H1 (cell line): ENCODE results near the gene FAM174A.

Experiments used
- ATF3 ChIP-seq: IDR thresholded peaks from 2 replicates; pipeline ENCODE4 v1.6.1; 2011; ENCODE audit warnings: low read depth, mild to moderate bottlenecking, low read length; ENCODE audit not compliant: insufficient read depth
- CHD1 ChIP-seq: IDR thresholded peaks from 2 replicates; pipeline ENCODE4 v1.6.1; 2012; ENCODE audit warnings: low read depth, low read length, improper control_type of control experiment
- CTCF ChIP-seq, 3 experiments: IDR thresholded peaks; 1 replicate in 2 of 3; 2 replicates in 1 of 3; pipeline versions ENCODE4 v1.5.1 to v1.6.1; 2011; ENCODE audit warnings: low read length in 3 of 3, mild to moderate bottlenecking in 3 of 3, inconsistent platforms in 2 of 3, low read depth in 1 of 3, moderate library complexity in 1 of 3; ENCODE audit not compliant: insufficient read depth in 1 of 3; ENCODE audit errors: control extremely low read depth in 1 of 3
- GABPA ChIP-seq: IDR thresholded peaks from 2 replicates; pipeline ENCODE4 v1.6.1; 2011; ENCODE audit warnings: mild to moderate bottlenecking, low read length, moderate library complexity, borderline replicate concordance; ENCODE audit not compliant: insufficient read depth
- POLR2A ChIP-seq, 2 experiments: IDR thresholded peaks; 1 replicate in 1 of 2; 2 replicates in 1 of 2; pipeline ENCODE4 v1.6.1; 2011; ENCODE audit warnings: low read depth in 2 of 2, low read length in 2 of 2, mild to moderate bottlenecking in 2 of 2; ENCODE audit errors: control extremely low read depth in 1 of 2
- RXRA ChIP-seq: IDR thresholded peaks from 2 replicates; pipeline ENCODE4 v1.6.1; 2011; ENCODE audit warnings: low read depth, mild to moderate bottlenecking, low read length, moderate library complexity; ENCODE audit not compliant: insufficient read depth
- SIRT6 ChIP-seq: IDR thresholded peaks from one replicate; pipeline ENCODE4 v1.7.1; 2012; ENCODE audit warnings: low read length, inconsistent platforms
- TAF1 ChIP-seq: IDR thresholded peaks from 2 replicates; pipeline ENCODE4 v1.6.1; 2011; ENCODE audit warnings: mild to moderate bottlenecking, low read depth, low read length
- TCF12 ChIP-seq: IDR thresholded peaks from 2 replicates; pipeline ENCODE4 v1.6.1; 2011; ENCODE audit warnings: low read depth, mild to moderate bottlenecking, low read length

- no peak for TF ChIP-seq CTCF (IDR thresholded peaks at IDR 0.05; ENCODE audit: control extremely low read depth in 1 of 3, insufficient read depth in 1 of 3, low read depth in 1 of 3, low read length in 3 of 3)
- no peak for TF ChIP-seq RXRA
- no peak for TF ChIP-seq ATF3
- no peak for TF ChIP-seq TCF12
- no peak for TF ChIP-seq GABPA
- TF ChIP-seq CHD1, result no peak
- TF ChIP-seq SIRT6, result no peak
- TF ChIP-seq TAF1, result no peak
- TF ChIP-seq POLR2A (IDR thresholded peaks at IDR 0.05; ENCODE audit: control extremely low read depth in 1 of 2, low read depth in 2 of 2, low read length in 2 of 2), result no peak
Measured at GRCh38 chr5:100496296-100496695, 38.9 kb upstream of the FAM174A start.
